Psoas muscle (tissue), 8 donors: Measurements from ENCODE around the gene LTBR. TPM values are rescaled to one million over a fixed set of nuclear protein-coding genes. Genes with fewer than 3 reads are reported as not detected.
A peak's percentile ranks its signal among the peaks of the same experiment; 100 is the strongest.

Experiments used
- ATAC-seq, 4 donors: fragments of 200-7000 bp; cut with Tn5 transposase; one replicate each; pipeline ENCODE4 v1.9.1; 2020; ENCODE audit warnings: moderate library complexity in 3 of 4, mild to moderate bottlenecking in 2 of 4
- DNase-seq, 2 donors: peaks; one replicate each; pipeline ENCODE4 v3.0.0-alpha.2; 2020
- H3K27ac ChIP-seq: fragments of 200-600 bp; one replicate; pipeline ENCODE4 v1.8.0; 2022
- H3K27me3 ChIP-seq, 3 donors: fragments of 200-600 bp in 1 of 3; one replicate each; pipeline versions ENCODE4 v1.6.1 to v1.8.0; 2013 to 2022; ENCODE audit warnings: low read length in 2 of 3, mild to moderate bottlenecking in 2 of 3, moderate library complexity in 1 of 3; ENCODE audit not compliant: insufficient read depth in 3 of 3
- H3K36me3 ChIP-seq, 2 donors: fragments of 200-600 bp in 1 of 2; one replicate each; pipeline versions ENCODE4 v1.6.1 to v1.8.0; 2013 to 2022; ENCODE audit warnings: low read depth in 1 of 2, mild to moderate bottlenecking in 1 of 2, moderate library complexity in 1 of 2; ENCODE audit not compliant: insufficient read depth in 1 of 2
- H3K4me1 ChIP-seq: fragments of 200-600 bp; one replicate; pipeline ENCODE4 v1.8.0; 2022
- H3K4me3 ChIP-seq: fragments of 200-600 bp; one replicate; pipeline ENCODE4 v1.8.0; 2022; ENCODE audit warnings: mild to moderate bottlenecking
- H3K9me3 ChIP-seq: fragments of 200-600 bp; one replicate; pipeline ENCODE4 v1.8.0; 2022
- CTCF ChIP-seq: fragments of 200-600 bp; IDR thresholded peaks from one replicate; pipeline ENCODE4 v1.8.0; 2022; ENCODE audit warnings: antibody characterized with exemption
- WGBS, 3 donors: extraction: QIAGEN DNeasy Blood & Tissue Kit; methylation state at CpG; one replicate each; pipeline versions ENCODE4 v1.1.6 to v1.1.7; 2013; 5-methylcytosine and 5-hydroxymethylcytosine counted together
- intact Hi-C, 2 donors: fragments of 100-400 bp; cut with DNase I; formaldehyde crosslinking; loops; one replicate each; pipeline versions ENCODE4 v1.11.0 to v1.14.2; 2022
- polyA plus RNA-seq, 3 donors: library from polyadenylated mRNA; stranded (reverse); fragments of 200-250 nt; gene quantifications; one replicate each; pipeline ENCODE4 v1.2.3, GENCODE V29; 2013
- total RNA-seq, 4 donors: library from RNA; stranded (reverse); fragmentation: NEBNext Ultra II Directional in 2 of 4; extraction: Animal tissue kit (Norgen Biotek cat#: 25700) in 2 of 4; gene quantifications; one replicate each; pipeline versions ENCODE4 v1.2.1 to v1.2.4, GENCODE V29; 2021 to 2023
- donor health status: healthy with polysubstance abuse.
- donor health status: DM: no; HTN: no; CAD: no; lungs with moderate emphysema.
- donor health status: Bipolar disorder and iron deficiency.
- donor health status: healthy.
- donor health status: DM: yes; HTN: yes; CAD: no.
- donor health status: DM: no; HTN: no; CAD: no.
- donor health status: DM: no; HTN: no; CAD: no.
- donor health status: DM: yes; HTN: yes; CAD: no.

The LTBR gene
- total and polyA plus RNA-seq, 7 donors: 15.3 to 38.8 (median 34.5) TPM

GRCh38 chr12:6362403-6362802, 21.6 kb upstream of the LTBR start:
- WGBS, 3 donors: 80 to 85% (median 84%) methylated on average over 3 of the region's 3 CpGs
- H3K36me3 ChIP-seq: no peaks in the 10 kb centered on the region
- H3K27me3 ChIP-seq: no peaks in the 10 kb centered on the region
- H3K27ac ChIP-seq: peak overlapping the region; percentile 83
- H3K4me1 ChIP-seq: peaks cover 17% of the 10 kb centered on the region
- TF ChIP-seq CTCF: no peak
- intact Hi-C loops: no loop called here
- H3K9me3 ChIP-seq: no peaks in the 10 kb centered on the region
- DNase-seq (peak in 1 of 2 donors; percentile 0), ATAC-seq (no peak)
- no peak overlapping the region for H3K4me3 ChIP-seq

- DNase-seq (no peak), ATAC-seq (no peak)
- intact Hi-C loops: no loop called here
- Histone ChIP-seq H3K4me3 (peak overlapping the region; percentile 70), H3K4me1 (peaks cover 16% of the 10 kb centered on the region), H3K27me3 (no peaks in the 10 kb centered on the region), H3K27ac (peak overlapping the region; percentile 83), H3K9me3 (no peaks in the 10 kb centered on the region), H3K36me3 (no peaks in the 10 kb centered on the region)
- WGBS, 3 donors: 17 to 20% (median 19%) methylated on average over 4 of the region's 4 CpGs
- no peak for TF ChIP-seq CTCF
These were observed 21.0 kb upstream of the LTBR start for GRCh38 chr12:6363010-6363329.

- H3K4me1 ChIP-seq: peaks cover 16% of the 10 kb centered on the region
- ATAC-seq: peak; percentile 92 to 95 (median 94)
- H3K9me3 ChIP-seq: no peaks in the 10 kb centered on the region
- no peaks in the 10 kb centered on the region for H3K36me3 ChIP-seq
- intact Hi-C loops: no loop called here
- no peaks in the 10 kb centered on the region for H3K27me3 ChIP-seq
- DNase-seq: peak; percentile 83 to 85
- H3K4me3 ChIP-seq: peak overlapping the region; percentile 70
- H3K27ac ChIP-seq: peak overlapping the region; percentile 83
- WGBS, 3 donors: 10 to 25% (median 12%) methylated on average over 42 to 59 of the region's 59 CpGs
- no peak for TF ChIP-seq CTCF
These were observed 20.5 kb upstream of the LTBR start for GRCh38 chr12:6363330-6364043.

GRCh38 chr12:6364044-6364374, 20.0 kb upstream of the LTBR start:
- Histone ChIP-seq H3K4me1 (peaks cover 17% of the 10 kb centered on the region), H3K9me3 (no peaks in the 10 kb centered on the region), H3K27ac (peak overlapping the region; percentile 83), H3K4me3 (peak overlapping the region; percentile 70), H3K27me3 (no peaks in the 10 kb centered on the region), H3K36me3 (no peaks in the 10 kb centered on the region)
- ATAC-seq (no peak), DNase-seq (no peak)
- TF ChIP-seq CTCF: no peak
- 51 to 62% (median 61%) methylated on average over 15 of the region's 15 CpGs for WGBS, 3 donors
- intact Hi-C loops: no loop called here
